Astrocyte of the cerebellum (primary cell): ENCODE measurements around the gene KRTAP9-7.
"Not testable (repeated sequence)": the region's sequence is repeated elsewhere in the genome, so short reads cannot be mapped to it uniquely, and the experiment has no call there.

Experiments used
- DNase-seq: peaks from one replicate; pipeline ENCODE4 v3.0.0-alpha.2; 2011; ENCODE audit warnings: low read depth
- H3K4me3 ChIP-seq: 2 replicates; pipeline ENCODE4 v1.5.1; 2011; ENCODE audit warnings: mild to moderate bottlenecking, low read depth, low read length, moderate library complexity
- CTCF ChIP-seq: IDR thresholded peaks from 2 replicates; pipeline ENCODE4 v1.5.1; 2012; ENCODE audit warnings: low read length, low read depth, moderate library complexity, mild to moderate bottlenecking; ENCODE audit errors: missing control alignments
- in situ Hi-C: cut with HindIII; loops from 2 replicates; pipeline ENCODE4 v1.10.0; 2017; ENCODE audit warnings: low sequenced_read_pairs

KRTAP9-7 gene

GRCh38 chr17:41251261-41251660 is 24.2 kb upstream of the KRTAP9-7 start:
- DNase-seq, result no peak
- no peak for TF ChIP-seq CTCF
- in situ Hi-C loops, result no loop called here
- no peak overlapping the region for H3K4me3 ChIP-seq

GRCh38 chr17:41254861-41255260 is 20.6 kb upstream of the KRTAP9-7 start:
- DNase-seq, result no peak
- in situ Hi-C loops, result no loop called here
- no peak overlapping the region for H3K4me3 ChIP-seq
- no peak for TF ChIP-seq CTCF

GRCh38 chr17:41255381-41256290 is 19.9 kb upstream of the KRTAP9-7 start, which contains the start of gene KRTAP9-9:
KRTAP9-9 (plus strand) TSS chr17:41255384.
- DNase-seq, in situ Hi-C loops: not testable (repeated sequence)

GRCh38 chr17:41256291-41256685 is 19.2 kb upstream of the KRTAP9-7 start:
- DNase-seq, result no peak
- TF ChIP-seq CTCF, result no peak
- no peak overlapping the region for H3K4me3 ChIP-seq
- in situ Hi-C loops, result no loop called here

More at GRCh38 chr17:41255381-41256290, 19.9 kb upstream of the KRTAP9-7 start, which contains the start of gene KRTAP9-9:
- H3K4me3 ChIP-seq, result not testable (repeated sequence)

GRCh38 chr17:41258406-41258805 is 17.1 kb upstream of the KRTAP9-7 start:
- H3K4me3 ChIP-seq, result no peak overlapping the region
- no peak for DNase-seq
- TF ChIP-seq CTCF, result no peak
- in situ Hi-C loops, result no loop called here

- DNase-seq, result no peak
- in situ Hi-C loops, result no loop called here
- TF ChIP-seq CTCF, result no peak
- H3K4me3 ChIP-seq, result no peak overlapping the region
Observed at GRCh38 chr17:41263212-41263611, 12.3 kb upstream of the KRTAP9-7 start.

GRCh38 chr17:41264599-41264998 is 10.9 kb upstream of the KRTAP9-7 start:
- DNase-seq, result no peak
- in situ Hi-C loops, result no loop called here
- TF ChIP-seq CTCF, result no peak
- no peak overlapping the region for H3K4me3 ChIP-seq
